Subcutaneous adipose tissue (tissue), 4 donors: ENCODE measurements around the gene CCDC68. TPM values are rescaled to one million over a fixed set of nuclear protein-coding genes. Genes with fewer than 3 reads are reported as not detected.

Source experiments
- total RNA-seq, 4 donors: library from RNA; depleted of rRNA; stranded (reverse); fragments of >200 nt; gene quantifications; one replicate each; pipeline ENCODE4 v1.1.0, GENCODE V29; 2016
- TF ChIP-seq, protein P1 (sequence below): fragments of 450-650 bp; IDR thresholded peaks from one replicate; pipeline ENCODE4 v1.5.1; 2016; ENCODE audit warnings: low read depth, mild to moderate bottlenecking, control low read depth, antibody characterized with exemption, moderate library complexity

CCDC68 gene
- total RNA-seq, 4 donors from 2014 or later, result 11.9 to 22.8 (median 16.3) TPM

- TF ChIP-seq, protein P1, sequence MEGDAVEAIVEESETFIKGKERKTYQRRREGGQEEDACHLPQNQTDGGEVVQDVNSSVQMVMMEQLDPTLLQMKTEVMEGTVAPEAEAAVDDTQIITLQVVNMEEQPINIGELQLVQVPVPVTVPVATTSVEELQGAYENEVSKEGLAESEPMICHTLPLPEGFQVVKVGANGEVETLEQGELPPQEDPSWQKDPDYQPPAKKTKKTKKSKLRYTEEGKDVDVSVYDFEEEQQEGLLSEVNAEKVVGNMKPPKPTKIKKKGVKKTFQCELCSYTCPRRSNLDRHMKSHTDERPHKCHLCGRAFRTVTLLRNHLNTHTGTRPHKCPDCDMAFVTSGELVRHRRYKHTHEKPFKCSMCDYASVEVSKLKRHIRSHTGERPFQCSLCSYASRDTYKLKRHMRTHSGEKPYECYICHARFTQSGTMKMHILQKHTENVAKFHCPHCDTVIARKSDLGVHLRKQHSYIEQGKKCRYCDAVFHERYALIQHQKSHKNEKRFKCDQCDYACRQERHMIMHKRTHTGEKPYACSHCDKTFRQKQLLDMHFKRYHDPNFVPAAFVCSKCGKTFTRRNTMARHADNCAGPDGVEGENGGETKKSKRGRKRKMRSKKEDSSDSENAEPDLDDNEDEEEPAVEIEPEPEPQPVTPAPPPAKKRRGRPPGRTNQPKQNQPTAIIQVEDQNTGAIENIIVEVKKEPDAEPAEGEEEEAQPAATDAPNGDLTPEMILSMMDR, result no peak
Measured at GRCh38 chr18:54883816-54884604, 75.3 kb downstream of the CCDC68 start.

GRCh38 chr18:54882318-54882717 lies 76.9 kb downstream of the CCDC68 start:
- TF ChIP-seq, protein P1, result no peak

- TF ChIP-seq, protein P1, result no peak
Measured at GRCh38 chr18:54881229-54881768, 78.0 kb downstream of the CCDC68 start.

GRCh38 chr18:54880395-54881105 lies 78.7 kb downstream of the CCDC68 start:
- TF ChIP-seq, protein P1, result no peak

DNA sequence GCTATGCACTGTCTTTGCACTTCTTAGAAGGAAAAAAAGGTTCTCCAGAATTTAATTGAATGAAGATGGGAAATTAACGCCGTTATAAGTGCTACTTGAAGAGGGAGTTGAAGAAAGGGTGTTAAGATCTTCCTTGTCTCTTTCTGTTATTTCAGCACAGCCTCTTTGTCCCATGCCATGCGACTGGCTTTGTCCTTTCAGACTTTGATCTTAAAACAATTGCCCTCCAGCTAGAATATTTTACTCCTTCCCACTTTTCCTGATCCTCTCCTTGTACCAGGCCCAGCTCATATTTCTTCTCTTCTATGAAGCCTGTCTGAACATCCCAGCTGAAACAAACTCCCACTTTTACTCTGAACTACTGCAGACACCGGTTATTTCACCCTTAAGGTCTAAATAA lies 79.6 kb downstream of the CCDC68 start:
- TF ChIP-seq, protein P1, result no peak

DNA sequence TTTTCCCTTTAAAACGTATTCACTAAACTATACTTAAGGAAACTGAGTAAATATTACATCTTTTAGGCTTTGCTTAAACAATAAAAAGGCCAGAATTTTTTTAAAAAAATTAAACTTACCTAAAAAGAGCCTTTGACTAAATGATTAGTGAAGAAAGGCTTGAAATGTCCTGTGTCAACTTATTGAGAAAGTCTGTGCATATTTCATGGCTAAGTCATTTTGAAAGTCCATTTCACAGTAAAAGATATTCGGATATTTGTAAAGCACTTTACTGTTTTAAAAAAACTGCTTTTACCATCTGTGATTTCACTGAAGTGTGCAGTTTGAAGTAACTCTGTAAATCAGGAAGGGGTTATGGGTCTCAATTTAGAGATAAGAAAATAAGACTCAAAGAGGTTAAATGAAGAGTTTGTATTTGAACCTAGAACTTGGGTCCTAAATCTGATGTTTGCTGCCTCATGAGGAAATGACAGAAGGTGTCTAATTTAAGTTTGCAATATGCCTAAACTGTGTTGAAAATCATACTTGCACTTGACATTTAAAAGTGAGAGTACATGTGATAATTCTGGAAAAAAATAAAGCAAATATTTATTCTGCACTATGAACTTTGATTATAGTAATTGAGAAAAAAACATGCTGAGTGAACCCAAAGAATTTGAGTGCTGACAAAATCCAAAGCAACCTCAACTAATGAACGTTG lies 80.5 kb downstream of the CCDC68 start:
- TF ChIP-seq, protein P1, result no peak

DNA sequence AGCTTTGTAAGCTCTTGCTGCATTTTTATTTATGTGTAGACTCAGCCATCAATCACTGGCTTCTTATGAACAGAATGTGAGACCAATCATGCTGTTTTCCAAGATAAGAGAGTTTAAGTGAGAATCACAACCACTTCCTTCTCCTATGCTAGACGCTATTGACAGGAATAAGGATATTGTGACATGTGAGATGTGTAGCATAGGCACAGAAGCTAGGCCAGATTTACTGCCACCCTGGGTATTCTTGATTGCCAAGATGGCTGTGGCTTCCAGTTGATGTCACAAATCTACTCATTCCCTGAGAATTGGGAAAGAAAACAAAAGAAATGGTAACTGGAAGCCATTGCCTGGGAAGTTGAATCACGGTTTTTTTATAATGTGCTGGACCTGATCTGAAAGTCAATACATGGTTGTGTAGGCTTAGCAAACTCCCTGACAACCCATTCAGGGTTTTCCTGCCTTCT lies 81.1 kb downstream of the CCDC68 start:
- TF ChIP-seq, protein P1, result no peak
